ENCODE measurements around the gene ANK3.

DNA sequence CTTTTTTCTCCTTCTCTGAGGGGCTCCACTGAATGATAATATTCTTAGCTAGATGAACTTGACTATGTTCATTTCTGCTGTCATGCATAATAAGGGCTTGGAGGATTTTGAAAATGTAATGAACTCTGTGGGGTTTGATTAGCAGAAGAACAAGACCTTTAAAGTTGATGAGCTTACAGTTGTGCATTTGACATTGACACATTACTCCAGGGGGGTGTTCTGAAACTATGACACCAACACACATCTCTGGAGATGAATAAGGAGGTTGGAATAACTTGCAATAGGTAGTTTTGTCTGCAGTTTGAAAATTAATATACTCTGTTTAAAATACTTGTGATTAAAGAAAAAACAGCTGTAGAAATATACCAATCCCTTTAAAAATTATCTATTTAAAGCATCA is 80.3 kb downstream of the ANK3 start:
- TF ChIP-seq, protein P1, sequence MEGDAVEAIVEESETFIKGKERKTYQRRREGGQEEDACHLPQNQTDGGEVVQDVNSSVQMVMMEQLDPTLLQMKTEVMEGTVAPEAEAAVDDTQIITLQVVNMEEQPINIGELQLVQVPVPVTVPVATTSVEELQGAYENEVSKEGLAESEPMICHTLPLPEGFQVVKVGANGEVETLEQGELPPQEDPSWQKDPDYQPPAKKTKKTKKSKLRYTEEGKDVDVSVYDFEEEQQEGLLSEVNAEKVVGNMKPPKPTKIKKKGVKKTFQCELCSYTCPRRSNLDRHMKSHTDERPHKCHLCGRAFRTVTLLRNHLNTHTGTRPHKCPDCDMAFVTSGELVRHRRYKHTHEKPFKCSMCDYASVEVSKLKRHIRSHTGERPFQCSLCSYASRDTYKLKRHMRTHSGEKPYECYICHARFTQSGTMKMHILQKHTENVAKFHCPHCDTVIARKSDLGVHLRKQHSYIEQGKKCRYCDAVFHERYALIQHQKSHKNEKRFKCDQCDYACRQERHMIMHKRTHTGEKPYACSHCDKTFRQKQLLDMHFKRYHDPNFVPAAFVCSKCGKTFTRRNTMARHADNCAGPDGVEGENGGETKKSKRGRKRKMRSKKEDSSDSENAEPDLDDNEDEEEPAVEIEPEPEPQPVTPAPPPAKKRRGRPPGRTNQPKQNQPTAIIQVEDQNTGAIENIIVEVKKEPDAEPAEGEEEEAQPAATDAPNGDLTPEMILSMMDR (IDR thresholded peaks at IDR 0.05; ENCODE audit: poor library complexity, severe bottlenecking): no peak
- no peak for TF ChIP-seq EZH2 (IDR thresholded peaks at IDR 0.05; ENCODE audit: borderline replicate concordance, insufficient read depth, low read length, poor library complexity, severe bottlenecking)
